ENCODE measurements around the gene ONECUT3.

DNA sequence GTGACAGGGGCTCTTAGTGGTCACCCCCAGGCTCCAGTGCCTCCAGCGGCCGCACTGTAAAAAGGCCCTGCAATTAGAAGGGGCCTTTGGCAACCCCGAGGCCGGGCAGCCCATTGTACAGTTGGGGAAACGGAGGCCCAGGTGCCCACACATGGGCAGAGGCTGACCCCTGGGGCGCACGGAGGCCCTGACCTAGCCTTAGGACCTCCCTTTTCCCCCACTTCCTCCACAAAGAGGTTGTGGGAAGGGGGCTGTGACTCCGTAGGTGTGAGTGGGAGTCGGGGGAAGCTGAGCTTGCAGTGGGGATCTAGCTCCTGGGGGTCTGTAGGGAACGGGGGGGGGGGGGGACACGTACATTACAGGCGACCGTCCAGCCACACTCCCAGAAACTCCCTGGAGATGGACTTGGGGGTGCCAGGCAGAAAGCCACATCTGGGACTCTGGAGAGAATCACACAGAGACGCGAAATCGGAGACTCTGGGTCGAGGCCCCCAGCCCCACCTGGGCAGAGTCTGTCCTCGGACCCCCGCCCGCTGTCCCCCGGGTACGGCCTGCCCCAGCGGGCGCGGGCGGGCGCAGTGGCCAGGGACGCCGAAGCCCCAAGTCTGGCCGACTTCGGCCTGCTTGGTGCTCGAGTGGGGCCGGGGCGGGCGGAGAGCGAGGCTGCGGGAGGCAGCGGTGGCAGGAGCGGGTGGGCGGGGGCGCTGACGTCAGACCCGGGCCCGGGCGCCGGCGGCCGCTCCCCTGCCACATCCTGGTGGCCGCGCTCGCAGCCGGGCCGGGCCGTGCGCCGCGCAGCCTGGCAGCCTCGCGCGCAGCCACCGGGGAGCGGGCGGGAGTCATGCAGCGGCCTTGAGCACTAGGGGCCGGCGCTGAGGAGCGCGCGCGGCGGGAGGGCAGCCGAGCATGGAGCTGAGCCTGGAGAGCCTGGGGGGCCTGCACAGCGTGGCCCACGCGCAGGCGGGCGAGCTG lies at the start of gene ONECUT3:
- TF ChIP-seq, protein P1, sequence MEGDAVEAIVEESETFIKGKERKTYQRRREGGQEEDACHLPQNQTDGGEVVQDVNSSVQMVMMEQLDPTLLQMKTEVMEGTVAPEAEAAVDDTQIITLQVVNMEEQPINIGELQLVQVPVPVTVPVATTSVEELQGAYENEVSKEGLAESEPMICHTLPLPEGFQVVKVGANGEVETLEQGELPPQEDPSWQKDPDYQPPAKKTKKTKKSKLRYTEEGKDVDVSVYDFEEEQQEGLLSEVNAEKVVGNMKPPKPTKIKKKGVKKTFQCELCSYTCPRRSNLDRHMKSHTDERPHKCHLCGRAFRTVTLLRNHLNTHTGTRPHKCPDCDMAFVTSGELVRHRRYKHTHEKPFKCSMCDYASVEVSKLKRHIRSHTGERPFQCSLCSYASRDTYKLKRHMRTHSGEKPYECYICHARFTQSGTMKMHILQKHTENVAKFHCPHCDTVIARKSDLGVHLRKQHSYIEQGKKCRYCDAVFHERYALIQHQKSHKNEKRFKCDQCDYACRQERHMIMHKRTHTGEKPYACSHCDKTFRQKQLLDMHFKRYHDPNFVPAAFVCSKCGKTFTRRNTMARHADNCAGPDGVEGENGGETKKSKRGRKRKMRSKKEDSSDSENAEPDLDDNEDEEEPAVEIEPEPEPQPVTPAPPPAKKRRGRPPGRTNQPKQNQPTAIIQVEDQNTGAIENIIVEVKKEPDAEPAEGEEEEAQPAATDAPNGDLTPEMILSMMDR (IDR thresholded peaks at IDR 0.05; ENCODE audit: insufficient read depth, low read length): no peak
- TF ChIP-seq POLR2AphosphoS5 (IDR thresholded peaks at IDR 0.05; ENCODE audit: low read depth): no peak
- TF ChIP-seq, protein P2, sequence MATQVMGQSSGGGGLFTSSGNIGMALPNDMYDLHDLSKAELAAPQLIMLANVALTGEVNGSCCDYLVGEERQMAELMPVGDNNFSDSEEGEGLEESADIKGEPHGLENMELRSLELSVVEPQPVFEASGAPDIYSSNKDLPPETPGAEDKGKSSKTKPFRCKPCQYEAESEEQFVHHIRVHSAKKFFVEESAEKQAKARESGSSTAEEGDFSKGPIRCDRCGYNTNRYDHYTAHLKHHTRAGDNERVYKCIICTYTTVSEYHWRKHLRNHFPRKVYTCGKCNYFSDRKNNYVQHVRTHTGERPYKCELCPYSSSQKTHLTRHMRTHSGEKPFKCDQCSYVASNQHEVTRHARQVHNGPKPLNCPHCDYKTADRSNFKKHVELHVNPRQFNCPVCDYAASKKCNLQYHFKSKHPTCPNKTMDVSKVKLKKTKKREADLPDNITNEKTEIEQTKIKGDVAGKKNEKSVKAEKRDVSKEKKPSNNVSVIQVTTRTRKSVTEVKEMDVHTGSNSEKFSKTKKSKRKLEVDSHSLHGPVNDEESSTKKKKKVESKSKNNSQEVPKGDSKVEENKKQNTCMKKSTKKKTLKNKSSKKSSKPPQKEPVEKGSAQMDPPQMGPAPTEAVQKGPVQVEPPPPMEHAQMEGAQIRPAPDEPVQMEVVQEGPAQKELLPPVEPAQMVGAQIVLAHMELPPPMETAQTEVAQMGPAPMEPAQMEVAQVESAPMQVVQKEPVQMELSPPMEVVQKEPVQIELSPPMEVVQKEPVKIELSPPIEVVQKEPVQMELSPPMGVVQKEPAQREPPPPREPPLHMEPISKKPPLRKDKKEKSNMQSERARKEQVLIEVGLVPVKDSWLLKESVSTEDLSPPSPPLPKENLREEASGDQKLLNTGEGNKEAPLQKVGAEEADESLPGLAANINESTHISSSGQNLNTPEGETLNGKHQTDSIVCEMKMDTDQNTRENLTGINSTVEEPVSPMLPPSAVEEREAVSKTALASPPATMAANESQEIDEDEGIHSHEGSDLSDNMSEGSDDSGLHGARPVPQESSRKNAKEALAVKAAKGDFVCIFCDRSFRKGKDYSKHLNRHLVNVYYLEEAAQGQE (IDR thresholded peaks at IDR 0.05; ENCODE audit: insufficient replicate concordance, low read depth): no peak
- no peak for TF ChIP-seq GABPA (IDR thresholded peaks at IDR 0.05; ENCODE audit: low read depth)
- no peak for TF ChIP-seq SPI1 (IDR thresholded peaks at IDR 0.05; ENCODE audit: borderline replicate concordance, low read depth)
